ENCODE measurements around the gene CCDC27. TPM values are rescaled to one million over a fixed set of nuclear protein-coding genes. Genes with fewer than 3 reads are reported as not detected.

CCDC27 gene
- total RNA-seq, 1 experiment from 2014 or later: not detected

DNA sequence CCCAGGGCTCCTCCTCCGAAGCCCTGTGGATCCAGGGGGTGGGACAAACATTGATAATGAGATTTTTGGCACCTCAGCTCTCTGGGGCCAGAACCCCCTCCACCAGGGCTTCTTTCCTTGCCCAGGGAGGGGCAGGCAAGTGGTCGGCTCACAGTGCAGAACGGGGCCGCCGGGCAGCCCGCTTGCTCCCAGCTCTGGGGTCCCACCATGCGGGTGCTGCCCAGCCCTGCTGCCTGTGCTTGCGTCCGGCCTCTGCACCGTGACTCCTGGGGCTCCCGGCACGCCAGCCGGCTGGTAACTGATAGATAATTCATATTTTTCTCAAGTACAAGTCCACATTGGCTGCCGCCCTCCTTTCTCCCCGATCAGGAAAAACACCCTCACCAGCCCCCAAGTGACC lies 42.0 kb upstream of the CCDC27 start:
- no peaks in the 10 kb centered on the region for H3K9me3 ChIP-seq (ENCODE audit: control insufficient read depth, insufficient read depth, low read depth, low read length)
- no peak overlapping the region for H3K27ac ChIP-seq (ENCODE audit: low read length)
- no peaks in the 10 kb centered on the region for H3K27me3 ChIP-seq (ENCODE audit: control insufficient read depth, insufficient read depth, low read length)
- no peak for ATAC-seq
- in situ Hi-C loops (cut with HindIII; ENCODE audit: low pct_unique_long_range_greater_than_20kb, low sequenced_read_pairs): no loop called here
- H3K36me3 ChIP-seq (ENCODE audit: control insufficient read depth, insufficient read depth, low read length): no peaks in the 10 kb centered on the region
- TF ChIP-seq, protein P1, sequence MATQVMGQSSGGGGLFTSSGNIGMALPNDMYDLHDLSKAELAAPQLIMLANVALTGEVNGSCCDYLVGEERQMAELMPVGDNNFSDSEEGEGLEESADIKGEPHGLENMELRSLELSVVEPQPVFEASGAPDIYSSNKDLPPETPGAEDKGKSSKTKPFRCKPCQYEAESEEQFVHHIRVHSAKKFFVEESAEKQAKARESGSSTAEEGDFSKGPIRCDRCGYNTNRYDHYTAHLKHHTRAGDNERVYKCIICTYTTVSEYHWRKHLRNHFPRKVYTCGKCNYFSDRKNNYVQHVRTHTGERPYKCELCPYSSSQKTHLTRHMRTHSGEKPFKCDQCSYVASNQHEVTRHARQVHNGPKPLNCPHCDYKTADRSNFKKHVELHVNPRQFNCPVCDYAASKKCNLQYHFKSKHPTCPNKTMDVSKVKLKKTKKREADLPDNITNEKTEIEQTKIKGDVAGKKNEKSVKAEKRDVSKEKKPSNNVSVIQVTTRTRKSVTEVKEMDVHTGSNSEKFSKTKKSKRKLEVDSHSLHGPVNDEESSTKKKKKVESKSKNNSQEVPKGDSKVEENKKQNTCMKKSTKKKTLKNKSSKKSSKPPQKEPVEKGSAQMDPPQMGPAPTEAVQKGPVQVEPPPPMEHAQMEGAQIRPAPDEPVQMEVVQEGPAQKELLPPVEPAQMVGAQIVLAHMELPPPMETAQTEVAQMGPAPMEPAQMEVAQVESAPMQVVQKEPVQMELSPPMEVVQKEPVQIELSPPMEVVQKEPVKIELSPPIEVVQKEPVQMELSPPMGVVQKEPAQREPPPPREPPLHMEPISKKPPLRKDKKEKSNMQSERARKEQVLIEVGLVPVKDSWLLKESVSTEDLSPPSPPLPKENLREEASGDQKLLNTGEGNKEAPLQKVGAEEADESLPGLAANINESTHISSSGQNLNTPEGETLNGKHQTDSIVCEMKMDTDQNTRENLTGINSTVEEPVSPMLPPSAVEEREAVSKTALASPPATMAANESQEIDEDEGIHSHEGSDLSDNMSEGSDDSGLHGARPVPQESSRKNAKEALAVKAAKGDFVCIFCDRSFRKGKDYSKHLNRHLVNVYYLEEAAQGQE (IDR thresholded peaks at IDR 0.05; ENCODE audit: insufficient read depth in 1 of 2, low read depth in 2 of 2, low read length in 1 of 2): no peak
- TF ChIP-seq POLR2AphosphoS5 (IDR thresholded peaks at IDR 0.05; ENCODE audit: low read depth, low read length): no peak
- no peak for TF ChIP-seq TCF7L2 (IDR thresholded peaks at IDR 0.05; ENCODE audit: low read depth, low read length)
- TF ChIP-seq, protein P2, sequence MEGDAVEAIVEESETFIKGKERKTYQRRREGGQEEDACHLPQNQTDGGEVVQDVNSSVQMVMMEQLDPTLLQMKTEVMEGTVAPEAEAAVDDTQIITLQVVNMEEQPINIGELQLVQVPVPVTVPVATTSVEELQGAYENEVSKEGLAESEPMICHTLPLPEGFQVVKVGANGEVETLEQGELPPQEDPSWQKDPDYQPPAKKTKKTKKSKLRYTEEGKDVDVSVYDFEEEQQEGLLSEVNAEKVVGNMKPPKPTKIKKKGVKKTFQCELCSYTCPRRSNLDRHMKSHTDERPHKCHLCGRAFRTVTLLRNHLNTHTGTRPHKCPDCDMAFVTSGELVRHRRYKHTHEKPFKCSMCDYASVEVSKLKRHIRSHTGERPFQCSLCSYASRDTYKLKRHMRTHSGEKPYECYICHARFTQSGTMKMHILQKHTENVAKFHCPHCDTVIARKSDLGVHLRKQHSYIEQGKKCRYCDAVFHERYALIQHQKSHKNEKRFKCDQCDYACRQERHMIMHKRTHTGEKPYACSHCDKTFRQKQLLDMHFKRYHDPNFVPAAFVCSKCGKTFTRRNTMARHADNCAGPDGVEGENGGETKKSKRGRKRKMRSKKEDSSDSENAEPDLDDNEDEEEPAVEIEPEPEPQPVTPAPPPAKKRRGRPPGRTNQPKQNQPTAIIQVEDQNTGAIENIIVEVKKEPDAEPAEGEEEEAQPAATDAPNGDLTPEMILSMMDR (IDR thresholded peaks at IDR 0.05): no peak
- no peak for TF ChIP-seq SIN3A (IDR thresholded peaks at IDR 0.05; ENCODE audit: borderline replicate concordance, insufficient read depth, low read depth, low read length)
- ChIA-PET CTCF (interaction anchor here (2.4 kb wide), 1 partner anchor 14 kb away, joined by 8 read pairs; no protein-coding TSS in a partner anchor), POLR2A (no interaction called here)
- H3K4me3 ChIP-seq (ENCODE audit: low read depth in 2 of 2, low read length in 2 of 2): no peak overlapping the region
- BruUV-seq (replicated peaks): no TSS peak
- intact Hi-C loops (cut with micrococcal nuclease; ENCODE audit: unreplicated experiment): no loop called here
- DNase-seq (ENCODE audit: low read depth, low spot score): no peak
- H3K4me1 ChIP-seq (ENCODE audit: control insufficient read depth, insufficient read depth, low read length): peaks cover 10% of the 10 kb centered on the region

GRCh38 chr1:3711381-3711779 lies 40.9 kb upstream of the CCDC27 start:
- H3K27ac ChIP-seq (ENCODE audit: low read length): no peak overlapping the region
- POLR2A ChIA-PET: no interaction called here
- ATAC-seq: no peak
- H3K27me3 ChIP-seq (ENCODE audit: control insufficient read depth, insufficient read depth, low read length): no peaks in the 10 kb centered on the region
- no peak for TF ChIP-seq POLR2AphosphoS5 (IDR thresholded peaks at IDR 0.05; ENCODE audit: low read depth, low read length)
- no peak for TF ChIP-seq SIN3A (IDR thresholded peaks at IDR 0.05; ENCODE audit: borderline replicate concordance, insufficient read depth, low read depth, low read length)
- TF ChIP-seq, protein P2 (IDR thresholded peaks at IDR 0.05): no peak
- TF ChIP-seq, protein P1 (IDR thresholded peaks at IDR 0.05; ENCODE audit: insufficient read depth in 1 of 2, low read depth in 2 of 2, low read length in 1 of 2): no peak
- TF ChIP-seq TCF7L2 (IDR thresholded peaks at IDR 0.05; ENCODE audit: low read depth, low read length): no peak
- H3K36me3 ChIP-seq (ENCODE audit: control insufficient read depth, insufficient read depth, low read length): no peaks in the 10 kb centered on the region
- in situ Hi-C loops (cut with HindIII; ENCODE audit: low pct_unique_long_range_greater_than_20kb, low sequenced_read_pairs): no loop called here
- H3K4me3 ChIP-seq (ENCODE audit: low read depth in 2 of 2, low read length in 2 of 2): no peak overlapping the region
- H3K9me3 ChIP-seq (ENCODE audit: control insufficient read depth, insufficient read depth, low read depth, low read length): no peaks in the 10 kb centered on the region
- CTCF ChIA-PET: interaction anchor here (2.4 kb wide), 1 partner anchor 13 kb away, joined by 8 read pairs; no protein-coding TSS in a partner anchor
- intact Hi-C loops (cut with micrococcal nuclease; ENCODE audit: unreplicated experiment): no loop called here
- DNase-seq (ENCODE audit: low read depth, low spot score): no peak
- peaks cover 10% of the 10 kb centered on the region for H3K4me1 ChIP-seq (ENCODE audit: control insufficient read depth, insufficient read depth, low read length)
- no TSS peak for BruUV-seq (replicated peaks)
